Stimulated activated CD8-positive, alpha-beta memory T cell treated with anti-CD3 and anti-CD28 coated beads, Interleukin-7, amount 100 ng/mL, for 48 hours (primary cell): ENCODE data around the gene FBN2.

ENCODE experiments used
- DNase-seq, 2 donors: peaks; one replicate each; pipeline ENCODE4 v3.0.0-alpha.2; 2020; ENCODE audit warnings: low read depth in 1 of 2; ENCODE audit errors: extremely low read depth in 1 of 2

FBN2 gene

GRCh38 chr5:128376577-128376976 is 161.5 kb downstream of the FBN2 start:
- DNase-seq = no peak

- no peak for DNase-seq
Observed at GRCh38 chr5:128366147-128366546, 171.9 kb downstream of the FBN2 start.

DNA sequence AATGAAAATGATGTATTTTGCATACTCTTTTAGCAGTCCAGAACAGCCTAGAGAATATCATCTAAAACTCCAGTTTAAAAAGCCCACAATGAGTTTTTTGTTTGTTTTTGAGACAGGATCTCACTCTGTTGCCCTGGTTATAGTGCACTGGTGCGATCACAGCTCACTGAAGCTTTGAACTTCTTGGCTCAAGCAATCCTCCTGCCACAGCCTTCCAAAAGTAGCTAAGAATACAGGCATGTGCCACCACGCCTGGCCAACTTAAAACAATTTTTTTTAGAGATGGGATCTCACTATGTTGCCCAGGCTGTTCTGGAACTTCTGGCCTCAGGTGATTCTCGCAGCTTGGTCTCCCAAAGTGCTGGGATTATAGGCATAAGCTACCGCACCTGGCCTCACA is 175.7 kb downstream of the FBN2 start:
- no peak for DNase-seq

- DNase-seq = no peak
Observed at GRCh38 chr5:128358826-128359225, 179.2 kb downstream of the FBN2 start.

- no peak for DNase-seq
Observed at GRCh38 chr5:128357226-128357625, 180.8 kb downstream of the FBN2 start.

DNA sequence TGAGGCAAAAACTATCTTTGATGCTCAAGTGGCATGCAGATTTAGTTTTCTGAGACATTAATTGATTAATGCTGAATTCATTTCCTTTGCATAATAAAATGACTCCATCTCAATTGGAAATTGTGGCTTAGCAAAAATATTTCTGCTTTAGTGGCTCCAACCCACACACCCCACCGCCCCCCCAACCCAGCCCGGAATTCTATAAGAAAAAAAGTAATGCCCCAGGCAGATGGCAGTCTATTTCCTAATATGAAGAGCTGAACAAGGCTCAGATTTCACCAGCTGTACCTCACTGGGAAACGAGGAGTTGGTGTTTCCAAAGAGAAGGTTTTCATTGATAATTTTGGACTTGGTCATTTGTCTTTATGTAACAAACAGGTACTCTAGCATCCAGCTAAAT is 182.1 kb downstream of the FBN2 start:
- no peak for DNase-seq

DNA sequence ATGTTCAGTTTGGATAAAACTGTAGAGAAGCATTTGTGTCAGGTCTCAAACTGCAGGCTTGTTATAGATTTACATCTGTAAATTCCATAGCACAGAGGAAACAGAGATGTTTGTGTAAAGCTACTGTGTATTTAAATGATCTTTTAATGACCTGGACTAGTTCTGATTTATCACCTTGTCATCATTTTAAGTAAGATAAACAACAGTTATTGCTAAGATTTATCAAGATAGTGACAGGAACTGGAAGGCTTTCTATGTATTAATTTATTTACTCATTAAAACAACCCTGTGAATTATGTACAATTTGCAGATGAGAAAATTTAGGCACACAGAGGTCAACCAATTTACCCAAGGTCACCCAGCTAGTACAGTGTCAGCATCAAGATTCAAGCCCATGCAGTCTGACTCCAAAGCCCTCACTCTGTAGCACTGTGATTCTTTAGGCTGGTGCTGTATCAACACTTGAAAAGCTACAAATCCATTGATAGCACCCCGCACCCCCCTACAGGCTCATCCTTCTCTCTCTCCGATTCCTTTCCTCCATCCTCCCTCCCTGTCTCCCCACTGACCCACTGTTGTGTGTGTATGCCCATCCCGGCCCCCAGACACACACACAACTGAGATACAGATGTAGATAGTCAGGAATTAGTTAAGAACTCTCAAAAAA is 184.5 kb downstream of the FBN2 start:
- no peak for DNase-seq

DNA sequence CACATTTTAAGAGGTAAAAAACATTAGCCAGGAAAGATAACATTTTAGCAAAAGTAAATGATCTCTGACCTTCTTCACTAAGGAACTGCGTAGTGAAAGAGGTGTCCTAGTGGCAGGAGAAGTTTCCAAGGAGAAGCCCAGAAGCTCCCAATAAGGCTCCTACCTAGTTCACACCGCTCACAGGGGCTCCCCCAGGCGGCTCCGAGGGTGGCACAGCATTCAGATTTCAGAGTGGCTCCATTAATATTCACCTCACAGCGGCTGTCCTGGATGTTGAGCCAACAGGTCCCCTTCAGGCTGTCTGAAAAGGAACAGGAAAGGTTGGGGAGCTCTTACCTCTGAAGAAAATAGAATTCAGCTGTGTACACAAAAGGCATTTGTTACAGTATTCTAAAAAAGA is 187.3 kb downstream of the FBN2 start:
- no peak for DNase-seq

DNA sequence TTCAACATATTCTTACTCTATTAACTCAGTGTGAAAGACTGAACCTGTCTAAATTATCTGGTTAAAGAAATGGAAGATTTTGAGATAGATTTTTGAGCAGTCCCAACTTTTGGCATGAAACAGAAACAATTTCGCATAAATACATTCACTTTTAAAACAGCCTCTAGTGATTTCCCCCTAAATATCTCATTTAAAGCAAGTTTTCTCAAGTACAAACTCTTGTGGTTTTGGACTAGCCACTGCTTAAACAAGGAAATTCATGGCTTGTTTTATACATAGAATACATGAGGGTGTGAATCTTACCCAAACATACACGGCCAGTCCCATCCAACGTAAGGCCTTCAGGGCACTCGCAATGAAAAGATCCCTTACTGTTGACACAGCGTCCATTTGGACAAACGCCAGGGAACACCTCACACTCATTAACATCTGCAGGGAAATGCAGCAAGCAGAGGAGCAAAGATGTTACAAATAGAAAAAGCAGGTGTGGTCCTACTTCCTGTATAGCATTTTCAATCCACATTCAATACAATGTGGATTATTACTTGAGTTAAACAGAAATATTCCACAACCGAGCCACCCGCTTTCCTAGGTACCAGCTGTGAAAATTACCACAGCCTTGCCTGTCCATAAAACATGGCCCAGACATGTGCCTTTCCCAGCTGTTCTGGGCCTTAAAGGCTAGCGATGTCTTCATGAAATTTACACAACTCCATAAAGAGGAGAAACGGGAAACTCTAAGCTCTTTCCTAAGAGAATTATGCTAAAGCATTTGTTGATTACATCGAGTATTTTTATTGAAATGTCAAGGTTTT is 188.8 kb downstream of the FBN2 start:
- DNase-seq = no peak

DNA sequence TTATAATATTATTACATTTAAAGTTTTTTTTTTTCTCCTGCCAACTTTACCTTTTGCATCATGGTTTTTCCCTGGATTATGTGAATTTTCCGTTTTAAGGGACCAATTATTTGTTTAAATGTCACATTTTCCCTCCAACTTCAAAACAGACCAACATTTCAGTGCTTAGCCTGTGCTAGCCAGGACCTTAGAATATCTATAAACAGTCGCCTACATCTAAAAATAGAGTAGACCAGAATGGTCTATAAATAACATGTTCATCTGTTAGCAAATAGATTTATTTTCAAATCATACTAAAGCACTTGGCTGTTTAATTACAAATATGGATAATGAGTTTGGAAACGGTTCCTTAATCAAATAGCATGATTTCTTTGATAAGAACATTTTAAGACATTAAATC is 192.0 kb downstream of the FBN2 start:
- no peak for DNase-seq

GRCh38 chr5:128345247-128345646 is 192.8 kb downstream of the FBN2 start:
- DNase-seq = no peak

- no peak for DNase-seq
Observed at GRCh38 chr5:128343168-128343567, 194.9 kb downstream of the FBN2 start.

DNA sequence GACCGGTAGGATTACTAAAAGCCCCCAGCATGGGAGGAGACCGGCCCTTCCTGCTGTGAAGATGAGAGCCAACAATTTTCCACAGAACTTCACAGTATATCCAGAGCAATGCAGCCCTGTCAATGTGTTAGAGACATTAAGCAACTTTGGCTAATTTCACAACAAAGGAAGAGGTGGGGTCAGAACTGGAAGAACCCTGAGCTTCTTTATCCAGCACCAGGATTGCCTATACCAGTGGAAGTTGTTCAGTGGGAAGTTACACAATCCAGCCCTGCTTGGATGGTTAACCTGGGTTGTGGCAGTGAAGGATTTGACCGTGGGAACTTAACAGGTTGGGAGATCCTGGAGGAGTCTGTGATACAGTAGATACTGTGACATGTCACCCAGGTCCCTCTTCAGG is 197.0 kb downstream of the FBN2 start:
- no peak for DNase-seq

- no peak for DNase-seq
Observed at GRCh38 chr5:128340648-128341047, 197.4 kb downstream of the FBN2 start.

DNA sequence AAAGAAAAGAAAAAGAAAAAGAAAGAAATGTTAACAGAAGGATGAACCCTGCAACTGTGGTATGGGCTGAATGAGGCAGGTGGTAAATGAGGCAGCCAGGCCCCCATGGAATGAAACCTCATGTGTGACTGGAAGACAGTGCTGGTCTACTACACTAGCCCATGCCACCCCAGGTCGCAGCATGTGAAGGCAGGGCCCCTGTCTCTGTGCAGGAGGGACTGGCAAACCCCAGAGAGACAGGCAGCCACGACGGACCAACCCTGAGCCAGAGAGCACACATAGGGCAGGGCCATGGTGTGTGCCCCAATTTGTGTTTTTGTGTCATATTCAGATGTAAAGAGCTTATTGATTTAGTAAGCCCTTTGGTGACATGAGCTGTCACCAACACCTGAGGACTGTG is 198.5 kb downstream of the FBN2 start:
- no peak for DNase-seq

GRCh38 chr5:128338649-128339048 is 199.4 kb downstream of the FBN2 start:
- no peak for DNase-seq

GRCh38 chr5:128335339-128335738 is 202.7 kb downstream of the FBN2 start:
- no peak for DNase-seq

- no peak for DNase-seq
Observed at GRCh38 chr5:128334010-128334716, 203.9 kb downstream of the FBN2 start.

GRCh38 chr5:128331261-128331660 is 206.8 kb downstream of the FBN2 start:
- DNase-seq = no peak

- DNase-seq = no peak
Observed at GRCh38 chr5:128329386-128329939, 208.6 kb downstream of the FBN2 start.

- no peak for DNase-seq
Observed at GRCh38 chr5:128328446-128328845, 209.6 kb downstream of the FBN2 start.

DNA sequence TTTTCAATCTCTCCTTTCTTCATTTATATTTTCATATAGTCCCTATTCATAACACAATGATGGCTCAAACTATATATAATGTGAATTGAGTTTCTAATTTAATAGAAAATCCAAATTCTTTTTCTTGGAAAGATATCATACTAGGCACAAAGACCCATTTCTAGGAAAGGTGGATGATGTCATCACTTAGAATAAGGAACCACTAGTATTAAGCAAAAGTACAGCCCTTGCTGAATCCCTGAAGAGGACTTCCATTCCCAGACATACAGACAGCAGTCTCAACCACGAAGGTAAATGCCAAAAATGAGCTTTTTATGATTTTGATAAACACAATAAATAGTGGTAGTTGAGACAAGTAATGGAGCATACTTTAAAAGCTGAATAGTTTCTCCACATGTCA is 210.0 kb downstream of the FBN2 start:
- no peak for DNase-seq
